Embryonic facial prominence (tissue), 1 donor: ENCODE results near the gene C7orf25.

Experiments
- DNase-seq: peaks from one replicate; pipeline ENCODE4 v3.0.0-alpha.2; 2016; ENCODE audit errors: extremely low spot score

The C7orf25 gene

GRCh38 chr7:42911454-42912447, at the start of gene C7orf25:
TSS of gene C7orf25 (minus strand) at chr7:42912070. CDS start at chr7:42910900, 1,170 bp downstream.
- peak; percentile 84 for DNase-seq

DNA sequence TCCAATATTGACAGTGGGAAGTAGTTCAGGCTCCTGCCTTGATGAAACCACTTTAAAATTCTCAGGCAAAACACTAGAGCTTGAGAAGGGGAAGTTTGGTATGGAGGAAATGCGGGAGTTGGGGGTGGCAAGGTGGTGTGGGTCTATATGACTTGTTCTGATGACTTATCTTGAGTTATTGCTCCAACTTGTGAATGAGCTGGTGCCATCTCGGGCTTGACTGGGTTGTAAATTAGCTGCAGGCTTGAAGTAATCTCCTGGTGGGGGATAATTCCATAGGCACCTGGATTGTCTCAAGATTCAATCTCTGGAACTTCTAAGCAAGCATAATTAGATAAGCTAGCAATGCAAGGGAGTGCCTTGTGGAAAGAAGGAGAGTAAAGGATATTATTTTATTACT, 49.3 kb upstream of the C7orf25 start:
- DNase-seq, result no peak

DNA sequence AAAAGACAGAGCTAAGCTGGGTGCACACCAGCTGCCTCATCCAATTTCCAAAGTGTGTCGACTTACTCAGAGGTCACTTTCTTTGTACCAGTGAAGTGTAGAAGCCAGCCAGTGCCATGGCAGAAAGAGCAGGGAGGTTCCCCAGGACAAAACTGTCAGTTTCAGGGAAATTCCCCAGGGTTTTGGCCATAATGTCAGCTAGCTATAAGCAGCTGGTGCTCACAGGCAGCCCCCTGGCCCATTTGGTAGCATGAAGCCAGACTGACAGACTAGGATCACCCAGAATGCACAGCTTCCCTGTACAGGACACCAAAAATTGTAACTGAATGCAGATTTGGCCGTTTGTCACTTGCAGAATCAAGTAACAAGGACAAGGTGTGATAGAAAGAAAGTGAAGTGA, 48.9 kb upstream of the C7orf25 start:
- no peak for DNase-seq

DNA sequence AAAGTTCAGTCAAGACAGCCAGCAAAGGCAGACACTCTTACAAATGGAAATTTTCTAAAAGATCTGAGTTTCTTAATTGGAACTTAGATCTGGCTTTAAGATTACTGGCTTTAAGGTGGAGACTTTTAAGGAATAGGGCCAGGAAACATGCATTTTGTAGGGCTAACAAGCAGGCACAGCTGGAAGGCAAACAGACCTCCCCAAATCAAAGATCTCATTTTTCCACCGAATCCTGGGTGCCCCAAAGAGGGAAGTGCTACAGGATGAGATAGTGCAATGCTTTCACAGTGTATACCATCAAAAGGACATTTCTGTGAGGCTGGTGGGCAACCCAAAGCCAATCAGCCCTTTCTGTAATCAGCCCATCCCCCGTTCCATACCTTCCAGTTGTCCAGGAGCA, 47.7 kb upstream of the C7orf25 start:
- DNase-seq, result no peak

- no peak for DNase-seq
These were observed 44.2 kb upstream of the C7orf25 start for GRCh38 chr7:42956062-42956461.

- DNase-seq, result no peak
These were observed 42.1 kb upstream of the C7orf25 start for GRCh38 chr7:42953994-42954393.

DNA sequence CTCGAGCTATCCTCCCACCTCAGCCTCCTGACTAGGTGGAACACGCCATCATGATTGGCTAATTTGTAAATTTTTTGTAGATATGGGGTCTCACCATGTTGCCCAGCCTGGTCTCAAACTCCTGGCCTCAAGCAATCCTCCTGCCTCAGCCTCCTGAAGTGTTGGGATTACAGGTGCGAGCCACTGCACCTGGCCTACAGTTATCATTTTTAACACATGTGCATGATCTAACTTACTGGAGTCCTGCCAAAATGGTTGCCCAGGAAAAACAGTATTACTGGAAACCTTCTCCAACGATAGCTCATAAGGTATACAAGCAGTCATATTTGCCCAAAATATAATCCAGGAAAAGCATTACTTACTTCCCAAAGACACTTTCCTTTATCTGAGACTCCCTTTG, 40.5 kb upstream of the C7orf25 start:
- no peak for DNase-seq

GRCh38 chr7:42950417-42950816, 38.5 kb upstream of the C7orf25 start:
- no peak for DNase-seq

DNA sequence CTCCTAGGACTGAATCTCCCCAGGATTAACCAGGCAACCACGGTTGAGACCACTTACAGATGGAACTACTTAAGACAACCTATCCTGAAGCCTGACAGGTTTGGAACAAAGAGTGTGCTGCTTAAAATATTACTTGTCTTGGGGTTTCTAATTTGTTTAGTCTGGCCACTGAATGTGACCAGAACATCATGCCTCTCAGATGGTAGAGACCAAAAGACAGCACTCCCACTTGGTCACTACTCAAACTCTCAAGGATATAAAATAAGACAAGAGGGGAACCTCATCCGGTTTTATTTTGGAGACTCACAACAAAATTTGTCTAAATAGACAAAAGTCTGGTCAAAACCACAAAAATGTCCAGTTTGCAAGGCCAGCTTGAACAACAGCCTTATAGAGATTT, 35.7 kb upstream of the C7orf25 start:
- DNase-seq, result no peak

GRCh38 chr7:42946627-42946950, 34.7 kb upstream of the C7orf25 start:
- DNase-seq, result no peak

DNA sequence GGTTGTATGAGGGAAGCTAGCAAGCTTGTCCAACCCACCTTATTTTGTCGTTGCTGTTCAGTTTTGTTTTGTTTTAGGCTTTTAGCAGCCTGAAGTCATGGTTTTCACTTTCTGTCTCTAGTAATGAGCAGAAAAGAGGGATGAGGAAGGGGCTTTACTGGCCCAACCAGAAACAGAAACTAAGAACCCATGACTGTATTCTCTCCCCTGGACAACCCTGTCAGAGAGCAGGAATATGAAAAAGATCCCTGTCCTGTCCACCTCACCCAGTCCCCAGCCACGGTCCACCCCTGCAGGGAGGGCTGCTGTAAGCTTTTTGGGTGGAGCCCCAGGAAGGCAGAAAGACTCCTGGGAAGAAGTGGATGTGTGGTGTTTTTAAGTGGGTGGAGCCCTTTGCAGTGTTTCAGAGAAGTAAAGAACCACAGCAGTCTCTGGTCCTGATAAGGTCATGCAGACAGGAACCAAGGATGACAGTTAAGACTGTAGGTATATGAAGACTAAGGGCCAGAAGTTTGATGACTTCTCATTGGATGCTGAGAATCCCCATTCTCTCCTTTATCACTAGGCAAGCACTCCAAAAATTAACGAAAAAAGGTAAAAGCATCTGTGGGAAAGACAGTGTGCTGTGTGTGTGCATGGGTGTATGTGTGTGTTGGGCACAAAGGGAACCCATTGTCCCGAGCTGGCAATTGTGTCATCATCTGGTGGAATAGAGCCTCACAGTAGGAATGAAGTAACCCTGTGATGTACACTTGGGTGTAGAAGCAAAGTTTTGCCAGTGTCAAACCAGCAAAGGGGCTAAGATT, 34.2 kb upstream of the C7orf25 start:
- no peak for DNase-seq

DNA sequence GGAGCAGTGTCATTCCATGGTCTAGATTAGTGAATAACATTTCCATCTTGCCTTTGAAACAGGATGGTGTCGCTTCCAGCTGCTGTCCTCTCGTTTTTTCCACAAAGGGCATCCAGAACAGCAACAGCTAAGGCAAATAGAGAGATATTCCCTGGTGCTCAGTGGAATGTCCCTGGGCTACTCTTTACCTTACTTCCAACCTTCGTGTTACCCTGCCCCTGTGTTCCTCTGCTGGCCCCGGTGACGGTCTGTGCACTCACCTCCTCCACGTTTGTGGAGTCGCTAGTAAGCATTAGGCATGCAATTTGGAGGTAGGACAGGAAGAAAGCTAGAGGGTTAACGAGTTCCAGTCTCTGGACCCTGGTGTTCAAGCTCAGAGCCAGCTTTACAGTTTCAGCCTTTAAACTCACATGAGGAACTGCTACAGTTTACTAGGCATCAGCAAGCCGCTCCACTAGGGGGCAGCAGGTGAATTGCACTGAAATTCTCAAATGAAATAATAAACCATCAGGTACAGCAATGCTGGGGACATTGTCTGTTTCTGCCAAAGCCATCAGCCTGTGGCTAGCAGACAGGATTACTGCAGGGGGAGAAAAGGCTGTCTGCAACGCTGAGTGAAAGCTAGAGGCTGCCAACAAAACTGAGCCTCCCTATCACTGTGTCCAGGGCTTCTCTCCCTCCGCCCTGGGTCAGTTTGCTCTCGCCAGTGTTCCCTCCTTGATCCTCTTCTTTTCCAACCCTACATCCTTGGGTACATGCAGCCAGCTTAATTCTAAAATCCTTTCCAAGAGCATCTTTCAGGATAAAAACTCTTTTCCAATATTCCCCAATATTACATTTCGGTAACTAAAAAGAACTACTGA, 29.3 kb upstream of the C7orf25 start:
- peak; percentile 38 for DNase-seq

GRCh38 chr7:42939457-42940240, 27.8 kb upstream of the C7orf25 start:
- no peak for DNase-seq

DNA sequence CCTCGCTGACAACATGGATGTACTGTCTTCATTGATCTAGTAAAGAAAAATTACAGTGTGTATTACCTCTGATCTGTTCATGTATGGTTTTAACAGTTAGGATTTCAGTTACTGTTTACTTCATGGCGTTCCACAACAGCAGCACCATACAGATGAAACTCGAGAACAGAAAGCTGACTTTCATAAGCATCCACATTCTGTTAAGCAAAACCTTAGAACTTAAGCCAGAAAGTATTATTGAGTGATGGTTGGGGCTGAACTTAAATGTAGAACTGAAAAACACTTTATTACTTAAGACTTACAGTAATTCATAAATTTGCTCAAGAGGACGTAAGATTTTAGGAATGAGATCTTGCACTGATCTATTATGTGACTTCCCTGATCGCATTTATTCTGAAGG, 24.0 kb upstream of the C7orf25 start:
- no peak for DNase-seq

GRCh38 chr7:42934291-42934690, 22.4 kb upstream of the C7orf25 start:
- no peak for DNase-seq

GRCh38 chr7:42932811-42933591, 21.1 kb upstream of the C7orf25 start:
- no peak for DNase-seq

GRCh38 chr7:42931834-42932651, 20.2 kb upstream of the C7orf25 start, which contains the start of the genes MRPL32 and PSMA2:
TSS of gene MRPL32 (plus strand) at chr7:42932376. CDS start at chr7:42932387, 11 bp downstream.
TSS of gene PSMA2 (minus strand) at chr7:42932174. CDS start at chr7:42932158, 16 bp downstream.
- DNase-seq, result peak; percentile 99

GRCh38 chr7:42931447-42931833, 19.6 kb upstream of the C7orf25 start:
- no peak for DNase-seq

DNA sequence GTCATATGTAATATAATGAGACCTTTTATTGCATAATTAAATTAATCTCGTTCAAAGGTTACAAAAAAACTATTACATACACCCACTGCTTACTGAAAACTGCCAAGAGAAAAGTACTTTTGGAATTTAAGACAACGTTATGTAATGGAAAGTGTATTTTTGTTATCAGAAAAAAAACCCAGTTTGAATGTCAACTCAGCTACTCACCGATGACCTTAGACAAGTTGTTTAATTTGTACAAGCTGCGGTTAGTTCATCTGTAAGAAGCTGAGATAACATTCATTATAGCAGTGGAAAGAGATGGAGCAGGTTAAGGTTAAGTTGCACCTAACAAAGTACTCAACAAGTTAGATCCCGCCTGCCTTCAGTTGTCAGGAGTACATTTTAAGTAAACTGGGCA, 19.0 kb upstream of the C7orf25 start:
- no peak for DNase-seq
